H9 (cell line): ENCODE measurements around the gene SP2. TPM values are rescaled to one million over a fixed set of nuclear protein-coding genes. Genes with fewer than 3 reads are reported as not detected.

Experiments used
- DNase-seq: peaks from one replicate; pipeline ENCODE4 v3.0.0-alpha.2; 2017
- H2AFZ ChIP-seq: one replicate; pipeline ENCODE4 v1.6.1; 2013; ENCODE audit warnings: mild to moderate bottlenecking, low read length, control low read depth, moderate library complexity
- H2AK5ac ChIP-seq: 2 replicates; pipeline ENCODE4 v1.6.1; 2013; ENCODE audit warnings: low read length, control low read depth, mixed read lengths; ENCODE audit not compliant: insufficient read length
- H2BK120ac ChIP-seq: one replicate; pipeline ENCODE4 v1.6.1; 2013; ENCODE audit warnings: low read depth, mild to moderate bottlenecking, low read length, control low read depth, inconsistent platforms; ENCODE audit not compliant: poor library complexity, severe bottlenecking
- H2BK12ac ChIP-seq: 2 replicates; pipeline ENCODE4 v1.6.1; 2013; ENCODE audit warnings: low read length, control low read depth, mixed read lengths, low read depth; ENCODE audit not compliant: insufficient read length
- H2BK15ac ChIP-seq: 2 replicates; pipeline ENCODE4 v1.6.1; 2013; ENCODE audit warnings: low read depth, low read length, control low read depth
- H2BK20ac ChIP-seq: one replicate; pipeline ENCODE4 v1.6.1; 2013; ENCODE audit warnings: low read depth, mild to moderate bottlenecking, low read length, control low read depth, inconsistent platforms; ENCODE audit not compliant: poor library complexity, severe bottlenecking
- H2BK5ac ChIP-seq: 2 replicates; pipeline ENCODE4 v1.6.1; 2013; ENCODE audit warnings: low read length, control low read depth, mixed read lengths; ENCODE audit not compliant: insufficient read length
- H3K14ac ChIP-seq: 2 replicates; pipeline ENCODE4 v1.6.1; 2013; ENCODE audit warnings: low read length, control low read depth; ENCODE audit not compliant: insufficient read depth
- H3K18ac ChIP-seq: 2 replicates; pipeline ENCODE4 v1.6.1; 2013; ENCODE audit warnings: low read depth, mild to moderate bottlenecking, mixed read lengths, low read length, control low read depth; ENCODE audit not compliant: insufficient read length
- H3K23ac ChIP-seq: 2 replicates; pipeline ENCODE4 v1.6.1; 2013; ENCODE audit warnings: low read length, control low read depth, mixed read lengths, low read depth; ENCODE audit not compliant: insufficient read length
- H3K23me2 ChIP-seq: 2 replicates; pipeline ENCODE4 v1.6.1; 2013; ENCODE audit warnings: low read depth, mild to moderate bottlenecking, mixed read lengths, low read length, control low read depth; ENCODE audit not compliant: insufficient read length, poor library complexity, severe bottlenecking
- H3K27ac ChIP-seq: 2 replicates; pipeline ENCODE4 v1.5.1; 2013; ENCODE audit warnings: low read length, control low read depth, mixed read lengths, low read depth; ENCODE audit not compliant: insufficient read length
- H3K27me3 ChIP-seq: 2 replicates; pipeline ENCODE4 v1.6.1; 2013; ENCODE audit warnings: low read length, control low read depth, inconsistent platforms; ENCODE audit not compliant: insufficient read depth
- H3K4ac ChIP-seq: 2 replicates; pipeline ENCODE4 v1.6.1; 2013; ENCODE audit warnings: low read depth, mild to moderate bottlenecking, control low read depth, inconsistent platforms, low read length, moderate library complexity
- H3K4me1 ChIP-seq: 2 replicates; pipeline ENCODE4 v1.6.1; 2013; ENCODE audit warnings: low read length, control low read depth, inconsistent platforms; ENCODE audit not compliant: insufficient read depth
- H3K4me2 ChIP-seq: 2 replicates; pipeline ENCODE4 v1.6.1; 2013; ENCODE audit warnings: low read length, control low read depth, mixed read lengths; ENCODE audit not compliant: insufficient read length, insufficient read depth
- H3K56ac ChIP-seq: 2 replicates; pipeline ENCODE4 v1.6.1; 2013; ENCODE audit warnings: low read depth, mild to moderate bottlenecking, mixed read lengths, low read length, control low read depth; ENCODE audit not compliant: insufficient read length
- H3K79me1 ChIP-seq: 2 replicates; pipeline ENCODE4 v1.6.1; 2013; ENCODE audit warnings: low read depth, mild to moderate bottlenecking, moderate library complexity, low read length, control low read depth, inconsistent platforms; ENCODE audit not compliant: insufficient read depth, poor library complexity, severe bottlenecking
- H3K79me2 ChIP-seq: 2 replicates; pipeline ENCODE4 v1.6.1; 2013; ENCODE audit warnings: low read length, control low read depth, inconsistent platforms; ENCODE audit not compliant: insufficient read depth
- H3K9ac ChIP-seq: 2 replicates; pipeline ENCODE4 v1.6.1; 2013; ENCODE audit warnings: low read length, control low read depth, mixed read lengths; ENCODE audit not compliant: insufficient read length; ENCODE audit errors: extremely low read depth
- H3K9me3 ChIP-seq: one replicate; pipeline ENCODE4 v1.6.1; 2013; ENCODE audit warnings: low read depth, low read length, inconsistent platforms; ENCODE audit not compliant: control insufficient read depth
- H3T11ph ChIP-seq: one replicate; pipeline ENCODE4 v1.6.1; 2013; ENCODE audit warnings: mild to moderate bottlenecking, low read length, control low read depth, inconsistent platforms
- H4K20me1 ChIP-seq: one replicate; pipeline ENCODE4 v1.6.1; 2013; ENCODE audit not compliant: control insufficient read depth, insufficient read length, insufficient read depth
- H4K5ac ChIP-seq: 2 replicates; pipeline ENCODE4 v1.6.1; 2013; ENCODE audit warnings: low read depth, mild to moderate bottlenecking, mixed read lengths, low read length, control low read depth; ENCODE audit not compliant: insufficient read length
- H4K8ac ChIP-seq: replicated peaks from 2 replicates; pipeline ENCODE4 v1.6.1; 2013; ENCODE audit warnings: low read length, control low read depth, mixed read lengths, low read depth; ENCODE audit not compliant: insufficient read length
- H4K91ac ChIP-seq: 2 replicates; pipeline ENCODE4 v1.6.1; 2013; ENCODE audit warnings: low read depth, mild to moderate bottlenecking, moderate library complexity, mixed read lengths, low read length, control low read depth; ENCODE audit not compliant: insufficient read length
- H3K27ac Mint-ChIP-seq, 3 experiments: 2 replicates in 2 of 3; 3 replicates in 1 of 3; pipeline ENCODE4 v1.8.0; 2020 to 2021; ENCODE audit warnings: mixed read lengths in 3 of 3, mild to moderate bottlenecking in 1 of 3, moderate library complexity in 1 of 3
- H3K27me3 Mint-ChIP-seq: 2 replicates; pipeline ENCODE4 v1.8.0; 2021; ENCODE audit warnings: low read depth, mild to moderate bottlenecking, moderate library complexity, mixed read lengths
- H3K36me3 Mint-ChIP-seq, 3 experiments: 2 replicates in 2 of 3; 3 replicates in 1 of 3; pipeline ENCODE4 v1.8.0; 2020 to 2021; ENCODE audit warnings: low read depth in 3 of 3, mixed read lengths in 3 of 3; ENCODE audit not compliant: insufficient read depth in 1 of 3
- H3K4me1 Mint-ChIP-seq, 2 experiments: 2 replicates each; pipeline ENCODE4 v1.8.0; 2020; ENCODE audit warnings: mixed read lengths in 2 of 2
- H3K4me3 Mint-ChIP-seq, 2 experiments: 2 replicates in 1 of 2; 3 replicates in 1 of 2; pipeline ENCODE4 v1.8.0; 2020 to 2021; ENCODE audit warnings: mild to moderate bottlenecking in 2 of 2, mixed read lengths in 2 of 2, moderate library complexity in 1 of 2
- H3K9me3 Mint-ChIP-seq, 2 experiments: 2 replicates in 1 of 2; 3 replicates in 1 of 2; pipeline ENCODE4 v1.8.0; 2020; ENCODE audit warnings: mild to moderate bottlenecking in 2 of 2, mixed read lengths in 2 of 2, moderate library complexity in 1 of 2
- CTCF ChIP-seq: fragments of 200-600 bp; sonication (generic); conservative IDR thresholded peaks from 3 replicates; pipeline ENCODE4 v1.8.0; 2021; ENCODE audit warnings: antibody characterized with exemption, mild to moderate bottlenecking
- WGBS: extraction: QIAGEN DNeasy Blood & Tissue Kit; methylation state at CpG from one replicate; pipeline ENCODE4 v1.1.7; 2013; ENCODE audit warnings: missing lambda C conversion rate, low lambda C conversion rate, mixed read lengths; ENCODE audit not compliant: insufficient read length; ENCODE audit errors: extremely low coverage; 5-methylcytosine and 5-hydroxymethylcytosine counted together
- total RNA-seq: library from RNA; stranded (reverse); gene quantifications from 2 replicates; pipeline ENCODE4 v1.2.1, GENCODE V29; 2021

The SP2 gene
- total RNA-seq, 1 experiment from 2014 or later = 19.3 TPM

- H3K27me3 Mint-ChIP-seq = peaks cover 86% of the 10 kb centered on the region
- Histone ChIP-seq H3K4ac (no peak overlapping the region), H4K8ac (no peak overlapping the region), H2BK5ac (no peak overlapping the region), H4K5ac (no peak overlapping the region), H3K23ac (no peak overlapping the region), H3K9me3 (no peaks in the 10 kb centered on the region), H3K56ac (no peak overlapping the region), H2BK20ac (no peak overlapping the region), H2BK15ac (no peak overlapping the region), H3K14ac (no peak overlapping the region), H3K9ac (no peak overlapping the region), H2BK12ac (no peak overlapping the region), H3K79me2 (no peaks in the 10 kb centered on the region), H2BK120ac (no peak overlapping the region), H3K27ac (no peak overlapping the region), H4K20me1 (no peaks in the 10 kb centered on the region), H2AFZ (no peak overlapping the region), H3K4me2 (no peak overlapping the region), H4K91ac (no peak overlapping the region), H3T11ph (no peak overlapping the region), H2AK5ac (no peak overlapping the region), H3K27me3 (peaks cover 7% of the 10 kb centered on the region; the same call in 1 of the 2 replicates), H3K79me1 (no peaks in the 10 kb centered on the region), H3K23me2 (peaks cover 11% of the 10 kb centered on the region), H3K18ac (no peak overlapping the region), H3K4me1 (peaks cover 3% of the 10 kb centered on the region; the same call in 1 of the 2 replicates)
- H3K9me3 Mint-ChIP-seq = no peaks in the 10 kb centered on the region; a peak in 1 of 5 replicates
- no peak for TF ChIP-seq CTCF
- H3K4me3 Mint-ChIP-seq = no peak overlapping the region
- H3K27ac Mint-ChIP-seq = no peak overlapping the region
- no CpG with 5 or more reads among the region's 11 CpGs for WGBS
- H3K36me3 Mint-ChIP-seq = no peaks in the 10 kb centered on the region
- H3K4me1 Mint-ChIP-seq = peaks cover 26 to 28% of the 10 kb centered on the region in 2 experiments
- no peak for DNase-seq
Measured at GRCh38 chr17:47867813-47868533, 28.1 kb upstream of the SP2 start.
